HG03025 (cell line): Measurements from ENCODE around the gene NPVF.

Source experiments
- ATAC-seq: cut with Tn5 transposase; IDR thresholded peaks from one replicate; pipeline ENCODE4 v1.9.1; 2021; ENCODE audit warnings: mild to moderate bottlenecking, moderate library complexity; ENCODE audit not compliant: unreplicated experiment, low FRiP score

NPVF gene

DNA sequence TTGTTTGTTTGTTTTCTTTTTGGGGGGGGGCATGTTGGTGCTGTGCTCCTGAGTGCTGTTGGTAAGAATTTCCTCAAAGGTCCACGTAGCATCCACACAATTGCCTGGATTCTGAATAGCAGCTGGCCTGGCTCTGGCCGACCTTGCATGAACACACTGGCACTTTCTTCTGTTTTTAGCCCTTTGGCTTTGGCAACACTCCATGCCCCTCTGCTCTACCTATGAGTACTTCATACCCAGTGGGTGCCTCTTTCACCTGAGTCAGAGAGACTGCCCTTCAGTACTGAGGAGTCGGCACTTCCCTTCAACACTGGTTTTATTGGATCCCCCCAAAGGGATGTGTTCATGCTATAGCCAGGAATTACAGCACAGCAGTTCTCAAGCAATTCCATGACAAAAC is 7.2 kb upstream of the NPVF start:
- no peak for ATAC-seq

DNA sequence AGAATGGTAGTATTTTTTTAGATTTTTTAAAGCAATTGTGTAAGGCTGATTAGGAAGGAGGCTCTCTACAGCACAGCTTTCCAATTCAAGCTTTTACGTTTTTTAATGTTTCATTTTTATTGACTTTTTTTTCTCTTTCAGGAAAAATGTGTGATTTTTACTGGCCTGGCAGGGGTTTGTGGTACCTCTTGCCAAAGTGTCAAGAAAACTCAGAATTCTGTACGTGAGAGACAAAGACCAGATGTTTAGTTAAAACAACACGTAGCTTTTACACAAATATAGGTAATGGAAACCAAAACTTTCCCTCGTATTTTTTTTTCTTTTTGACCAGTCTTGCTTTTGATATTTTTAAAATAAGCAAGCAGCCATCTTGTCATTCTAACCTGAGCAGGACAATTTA is 6.0 kb upstream of the NPVF start:
- ATAC-seq, result no peak

DNA sequence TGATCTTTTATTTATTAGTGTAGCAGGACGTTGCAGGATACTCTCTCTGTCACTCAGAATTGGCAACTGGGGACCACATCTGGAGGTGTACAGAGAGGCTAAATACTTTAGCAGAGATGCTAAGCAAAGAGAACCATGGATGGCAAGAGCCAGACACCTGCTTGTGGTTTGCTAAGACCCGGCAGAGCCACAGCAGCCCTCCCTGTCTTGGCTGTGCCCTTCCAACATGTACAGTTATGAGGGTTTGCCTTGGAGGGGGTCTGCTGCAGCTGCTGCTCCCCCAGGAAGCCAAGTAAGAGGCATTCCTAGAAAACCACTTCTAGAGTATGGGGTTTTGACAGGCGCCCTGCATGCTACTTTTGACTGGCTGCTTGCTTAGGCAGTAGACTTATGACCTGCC is 5.1 kb downstream of the NPVF start:
- no peak for ATAC-seq

DNA sequence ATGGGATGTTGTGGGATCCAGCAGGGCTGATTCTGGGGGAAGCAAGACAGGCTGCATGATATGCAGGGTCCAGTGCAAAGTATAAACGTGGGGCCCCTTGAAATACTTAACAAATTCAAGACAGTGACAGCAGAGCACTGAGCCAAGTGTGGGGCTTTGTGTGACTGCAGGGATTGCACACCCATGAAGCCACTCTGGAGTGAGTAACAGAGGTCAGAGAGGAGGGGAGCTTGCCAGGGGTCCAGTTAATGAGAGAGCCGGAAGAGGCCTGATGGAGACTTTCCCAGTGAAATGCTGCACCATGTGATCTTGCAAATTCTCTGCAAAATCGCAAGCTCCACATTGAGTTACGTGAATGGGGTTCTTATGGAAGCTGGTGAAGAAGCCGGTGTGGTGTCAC is 5.6 kb downstream of the NPVF start:
- no peak for ATAC-seq

DNA sequence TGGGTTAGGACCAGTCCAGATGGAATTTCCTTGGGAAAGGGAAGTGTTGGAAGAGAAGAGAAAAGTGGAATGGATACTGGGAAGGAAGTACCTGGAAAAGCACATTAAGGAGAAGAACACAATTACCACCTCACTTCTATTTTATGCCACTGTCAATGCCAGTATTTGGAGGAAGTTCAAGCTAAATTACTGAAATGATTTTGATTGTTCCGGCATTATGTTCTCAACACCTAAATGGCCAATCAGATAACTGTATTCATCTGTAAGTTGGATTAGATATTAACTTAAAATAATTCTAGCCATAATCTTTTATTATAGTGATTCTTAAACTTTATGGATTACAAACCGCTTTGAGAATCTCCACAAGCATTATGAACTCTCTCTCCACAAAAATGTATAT is 7.3 kb downstream of the NPVF start:
- no peak for ATAC-seq

DNA sequence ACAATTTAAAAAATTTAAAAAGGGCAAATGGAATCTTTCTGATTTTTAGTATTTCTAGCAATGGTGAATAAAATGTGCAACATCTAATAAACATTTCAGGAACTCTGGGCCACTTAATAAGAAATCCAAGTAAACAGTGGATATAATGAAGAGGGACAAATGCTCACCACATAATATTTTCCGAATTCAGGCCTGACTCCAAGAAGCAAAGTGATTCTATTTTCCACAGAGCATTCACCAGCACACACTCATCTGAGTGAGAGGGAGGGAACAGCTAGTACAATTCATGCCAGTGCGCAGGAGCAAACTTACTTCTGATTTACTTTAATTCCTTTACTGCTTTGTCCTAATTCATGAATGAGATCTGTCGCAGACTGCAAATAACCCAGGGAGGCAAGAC is 10.1 kb downstream of the NPVF start:
- ATAC-seq, result no peak

DNA sequence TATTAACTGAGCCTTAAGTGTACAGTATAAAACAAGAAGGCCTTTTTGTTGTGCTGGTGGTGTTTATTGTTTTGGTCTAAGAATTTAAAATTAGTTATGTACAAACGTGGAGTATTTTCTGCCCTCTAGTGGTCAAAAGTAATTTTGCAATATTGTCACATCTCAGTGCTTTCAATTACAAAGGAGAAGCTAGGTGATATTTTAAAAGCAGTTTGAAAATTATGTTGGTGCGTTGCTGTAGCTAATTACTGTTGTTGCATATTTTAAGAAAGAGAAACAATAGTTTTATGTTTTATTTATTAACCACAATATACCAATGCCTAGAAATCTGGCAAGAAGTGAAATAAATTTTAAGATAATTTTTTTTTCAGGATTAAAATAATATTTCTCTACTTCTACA is 11.4 kb downstream of the NPVF start:
- ATAC-seq, result no peak

DNA sequence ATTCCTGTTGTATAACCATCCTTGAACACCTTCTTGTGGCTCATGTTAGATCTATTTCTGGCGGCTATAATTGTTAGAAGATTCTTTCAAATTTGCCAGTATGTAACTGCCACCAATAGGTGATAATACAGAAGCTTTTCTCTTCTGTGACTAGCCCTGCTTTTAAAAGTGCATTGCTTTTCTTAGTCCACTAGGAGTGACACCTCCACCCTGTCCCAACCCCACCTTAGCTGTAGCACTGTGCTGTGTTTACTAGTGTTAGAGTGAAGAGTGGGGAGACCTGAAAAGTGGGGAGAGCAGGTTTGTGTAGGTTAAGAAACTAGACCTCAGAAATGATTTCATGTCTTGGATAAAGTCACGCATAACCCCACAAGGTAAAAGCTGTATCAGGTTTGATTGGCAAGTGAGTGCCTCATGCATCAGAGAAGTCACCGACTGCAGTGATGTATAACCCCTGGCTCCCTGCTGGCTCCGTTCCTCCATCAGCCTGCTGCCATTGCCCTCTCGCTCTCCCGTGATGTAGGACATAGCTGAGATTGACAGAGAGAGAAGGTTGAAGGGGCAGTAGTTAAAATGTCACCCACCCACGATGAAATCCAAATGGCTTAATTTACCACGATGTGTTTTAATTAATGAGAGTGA is 12.5 kb downstream of the NPVF start:
- no peak for ATAC-seq

DNA sequence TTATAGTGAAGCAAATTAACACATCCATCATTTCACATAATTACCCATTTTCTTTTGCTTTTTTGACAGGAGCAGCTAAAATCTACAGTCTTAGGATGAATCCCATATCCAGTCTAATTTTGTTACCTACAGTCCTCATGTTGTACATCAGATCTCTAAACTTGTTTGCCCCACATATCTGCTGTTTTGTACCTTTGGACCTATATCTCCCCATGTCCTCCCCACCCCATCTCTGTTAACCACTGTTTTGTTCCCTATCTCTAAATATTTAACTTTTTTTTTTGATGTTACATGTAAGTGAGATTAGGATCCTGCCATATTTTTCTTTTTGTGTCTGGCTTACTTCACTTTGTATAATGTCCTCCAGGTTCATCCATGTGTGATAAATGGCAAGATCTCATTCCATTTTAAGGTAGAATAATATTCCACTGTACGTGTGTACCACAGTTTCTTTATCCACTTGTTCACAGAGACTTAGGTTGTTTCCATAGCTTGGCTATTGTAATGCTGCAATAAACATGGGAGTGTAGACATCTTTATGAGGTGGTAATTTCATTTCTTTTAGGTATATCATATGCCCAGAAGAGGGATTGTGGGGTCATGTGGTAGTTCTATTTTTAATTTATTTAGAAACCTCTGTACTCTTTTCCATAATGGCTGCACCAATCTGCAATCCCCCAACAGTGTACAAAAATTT is 19.6 kb downstream of the NPVF start:
- no peak for ATAC-seq

DNA sequence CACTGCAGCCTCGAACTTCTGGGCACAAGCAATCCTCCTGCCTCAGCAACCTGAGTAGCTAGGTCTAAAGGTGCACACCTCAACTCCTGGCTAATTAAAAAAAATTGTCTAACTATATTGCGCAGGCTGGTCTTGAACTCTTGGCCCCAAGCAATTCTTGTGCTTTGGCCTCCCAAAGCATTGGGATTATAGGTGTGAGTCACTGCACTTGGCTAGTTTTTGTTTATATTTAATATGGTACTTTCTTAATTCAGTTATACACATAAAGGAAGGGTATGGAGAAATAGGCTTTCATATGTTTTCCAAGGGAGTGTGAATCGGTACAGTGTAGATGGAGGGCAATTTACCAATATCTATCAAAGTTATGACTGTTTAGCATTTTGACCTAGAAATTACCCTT is 20.4 kb downstream of the NPVF start:
- ATAC-seq, result no peak

DNA sequence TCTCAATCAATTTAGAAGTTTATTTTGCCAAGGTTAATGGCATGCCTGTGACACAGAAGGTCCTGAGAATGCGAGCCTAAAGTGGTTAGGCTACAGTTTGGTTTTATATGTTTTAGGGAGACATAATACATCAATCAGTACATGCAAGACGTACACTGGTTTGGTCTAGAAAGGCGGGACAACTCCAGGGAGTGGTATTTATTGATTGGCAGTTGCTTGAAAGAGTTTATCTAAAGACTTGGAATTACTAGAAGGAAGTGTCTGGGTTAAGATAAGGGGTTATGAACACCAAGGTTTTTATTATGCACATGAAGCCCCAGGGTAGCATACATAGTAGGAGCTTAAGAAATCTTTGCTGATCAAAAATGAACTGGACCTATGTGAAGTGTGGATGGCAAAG is 21.5 kb downstream of the NPVF start:
- no peak for ATAC-seq

DNA sequence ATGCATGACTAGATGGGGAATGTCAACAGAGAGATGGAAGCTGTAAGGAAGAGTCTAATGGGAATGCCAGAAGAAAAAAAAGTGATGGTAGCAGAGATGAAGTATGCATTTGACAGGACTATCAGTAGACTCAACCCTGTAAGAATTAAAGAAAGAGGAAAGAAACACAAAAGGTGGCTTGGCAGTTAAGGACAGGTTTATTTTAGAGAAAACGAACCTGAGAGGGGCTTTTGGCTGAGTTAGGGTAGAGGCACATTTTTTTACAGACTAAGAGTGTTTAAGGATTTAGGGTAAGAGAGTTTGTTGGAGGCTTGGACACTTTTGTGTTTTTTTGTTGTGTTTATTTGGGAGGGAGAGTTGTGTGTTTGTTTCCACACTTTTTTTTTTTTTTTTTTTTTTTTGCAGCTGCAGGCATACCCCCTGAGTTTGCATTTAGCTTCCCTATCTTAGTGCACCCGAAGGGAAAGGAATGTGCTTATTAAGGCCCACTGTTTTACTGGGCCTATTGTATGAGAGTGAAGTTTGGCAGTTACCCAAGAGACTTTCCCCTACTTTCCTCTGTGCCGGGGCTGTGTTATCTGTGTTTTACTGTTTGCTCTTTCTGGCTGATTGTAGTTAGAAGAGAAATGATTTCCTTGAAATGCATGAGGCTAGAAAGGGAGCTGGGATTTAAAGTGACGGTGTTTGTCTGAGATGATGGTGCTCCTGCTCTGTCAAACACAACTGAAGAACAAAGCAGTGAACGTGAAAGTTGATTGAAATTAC is 32.0 kb downstream of the NPVF start:
- ATAC-seq, result no peak

DNA sequence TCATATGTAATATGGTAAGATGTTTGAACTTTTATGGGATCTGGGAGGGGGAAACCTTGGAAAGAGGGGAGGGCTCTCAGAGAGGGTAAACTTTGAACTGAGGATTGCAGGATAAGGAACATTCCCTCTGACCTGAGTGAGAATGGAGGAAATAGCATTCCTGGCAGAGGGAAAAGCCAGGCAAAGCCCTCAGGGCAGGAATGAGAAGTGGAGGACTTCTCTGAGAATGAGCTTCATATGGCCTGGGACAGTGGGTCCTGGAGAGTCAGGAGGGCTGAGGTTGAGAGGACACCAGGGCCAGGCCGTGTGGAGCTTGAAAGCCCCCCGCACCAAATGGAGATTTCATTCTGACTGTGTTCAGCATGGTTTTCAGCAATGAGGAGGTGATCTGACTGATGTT is 34.2 kb downstream of the NPVF start:
- no peak for ATAC-seq

DNA sequence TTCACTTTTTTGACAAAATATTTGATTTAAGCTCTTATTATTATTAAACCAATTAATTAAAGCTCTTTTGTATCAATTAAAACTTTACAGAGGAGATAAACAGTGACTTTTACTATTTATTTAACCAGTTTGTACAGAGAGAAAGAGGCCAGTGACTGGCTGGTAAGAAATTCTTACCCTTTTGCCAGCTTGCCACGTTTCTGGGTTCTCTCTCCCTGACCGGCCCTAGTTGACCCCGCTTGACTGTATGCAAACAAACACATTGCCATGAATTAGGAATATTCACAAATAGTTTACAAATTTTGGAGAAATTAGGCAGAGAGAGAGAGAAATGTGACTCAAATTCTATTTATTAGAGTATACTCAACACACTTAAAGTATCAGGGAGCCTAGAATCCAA is 36.2 kb downstream of the NPVF start:
- no peak for ATAC-seq

DNA sequence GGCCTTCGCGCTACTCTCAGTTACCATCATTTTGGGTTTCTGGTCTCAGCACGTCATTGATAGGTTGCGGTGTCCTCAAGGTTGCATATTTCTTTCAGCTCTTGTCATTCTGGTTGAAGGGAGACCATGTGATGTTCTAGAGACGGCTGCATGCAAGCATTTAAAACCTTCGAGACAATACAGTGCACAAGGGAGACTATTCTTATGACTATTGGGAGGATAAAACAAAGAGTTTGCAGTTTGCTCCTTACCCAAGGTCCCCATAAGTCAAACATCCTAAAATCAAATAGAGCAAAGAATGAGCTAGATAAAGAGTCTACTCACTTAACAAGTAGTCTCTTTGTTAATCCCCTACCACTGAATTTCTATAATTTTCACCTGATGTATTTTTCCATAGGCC is 39.1 kb downstream of the NPVF start:
- ATAC-seq, result no peak

DNA sequence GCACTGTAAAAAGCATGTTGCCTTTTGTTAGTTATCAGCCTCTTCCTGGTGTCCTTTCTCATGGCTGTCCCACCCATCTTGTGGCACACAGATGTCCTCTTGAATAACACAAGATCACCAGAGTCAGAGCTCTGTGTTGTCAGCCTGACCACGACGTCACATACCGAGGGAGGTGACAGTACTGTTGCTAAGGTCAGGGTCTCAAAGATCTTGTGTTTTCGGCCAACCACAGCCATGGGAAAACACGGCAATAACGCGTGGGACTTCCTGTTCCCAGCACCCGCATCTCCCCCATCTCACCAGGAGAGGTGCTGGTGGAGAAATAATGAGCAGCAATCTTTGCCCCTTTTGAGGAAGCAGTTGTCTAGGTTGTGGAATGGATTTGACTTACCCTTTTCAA is 40.4 kb downstream of the NPVF start:
- no peak for ATAC-seq

DNA sequence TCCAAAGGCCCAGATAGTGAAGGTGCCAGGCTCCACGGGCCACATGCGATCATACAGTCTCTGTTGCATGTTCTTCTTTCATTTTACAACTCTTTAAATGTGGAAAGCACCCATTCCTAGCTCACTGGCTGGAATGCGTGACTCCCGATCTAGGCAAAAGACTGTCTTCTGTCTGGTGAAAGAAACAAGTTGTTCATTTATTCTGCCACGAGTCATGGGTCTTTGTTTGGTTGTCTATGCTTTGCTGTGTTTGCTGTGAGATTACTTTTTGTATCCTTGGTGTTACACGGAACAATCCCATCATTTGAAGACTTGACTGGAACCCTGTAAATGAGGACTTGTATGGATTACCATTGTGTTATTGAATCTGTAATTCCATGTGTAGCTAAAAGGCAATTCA is 41.9 kb downstream of the NPVF start:
- ATAC-seq, result no peak

DNA sequence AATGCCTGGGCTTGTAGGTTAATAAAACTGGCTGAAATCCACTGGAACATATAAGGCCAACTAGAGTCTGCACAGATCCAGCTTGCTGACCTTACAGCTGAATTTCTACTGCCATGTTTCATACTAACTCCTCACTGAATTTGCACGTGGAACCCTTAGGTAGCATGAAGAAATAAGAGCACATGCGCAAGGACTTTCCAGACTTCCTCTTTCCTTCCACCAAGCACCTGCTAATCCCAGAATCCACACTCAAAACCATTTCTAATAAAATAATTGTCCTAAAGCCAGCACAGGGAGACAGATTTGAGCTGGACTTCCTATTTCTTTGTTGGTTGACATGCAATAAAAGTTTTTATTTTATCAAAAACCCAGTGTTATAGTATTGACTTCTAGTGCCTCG is 46.8 kb downstream of the NPVF start:
- no peak for ATAC-seq

DNA sequence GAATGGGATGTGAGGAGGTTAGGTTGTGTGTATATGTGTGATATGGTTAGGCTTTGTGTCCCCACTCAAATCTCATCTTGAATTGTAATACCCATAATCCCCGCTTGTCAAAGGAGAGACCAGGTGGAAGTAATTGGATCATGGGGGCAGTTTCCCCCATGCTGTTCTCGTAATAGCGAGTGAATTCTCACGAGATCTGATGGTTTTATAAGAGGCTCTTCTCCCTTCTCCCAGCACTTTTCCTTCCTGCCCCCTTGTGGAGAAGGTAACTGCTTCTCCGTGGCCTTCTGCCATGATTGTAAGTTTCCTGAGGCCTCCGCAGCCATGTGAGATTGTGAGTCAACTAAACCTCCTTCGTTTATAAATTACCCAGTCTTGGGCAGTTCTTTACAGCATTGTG is 47.3 kb downstream of the NPVF start:
- no peak for ATAC-seq

DNA sequence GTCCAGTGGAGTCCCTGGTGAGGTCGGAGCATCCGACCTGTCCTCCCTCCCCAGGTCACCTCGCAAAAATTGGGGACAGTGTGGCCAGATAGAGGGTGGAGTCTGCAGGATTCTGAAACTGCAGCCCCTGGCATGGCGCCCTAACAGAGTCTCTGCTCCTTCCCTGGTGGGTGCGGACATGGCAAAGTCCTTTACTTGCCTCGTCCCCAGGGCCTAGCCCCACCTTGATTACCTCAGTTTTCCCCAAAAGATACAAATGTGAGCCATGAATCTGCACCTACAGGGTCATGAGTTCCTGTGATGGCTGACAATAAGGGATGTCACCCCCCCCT is 47.7 kb downstream of the NPVF start:
- peak; percentile 40 for ATAC-seq

DNA sequence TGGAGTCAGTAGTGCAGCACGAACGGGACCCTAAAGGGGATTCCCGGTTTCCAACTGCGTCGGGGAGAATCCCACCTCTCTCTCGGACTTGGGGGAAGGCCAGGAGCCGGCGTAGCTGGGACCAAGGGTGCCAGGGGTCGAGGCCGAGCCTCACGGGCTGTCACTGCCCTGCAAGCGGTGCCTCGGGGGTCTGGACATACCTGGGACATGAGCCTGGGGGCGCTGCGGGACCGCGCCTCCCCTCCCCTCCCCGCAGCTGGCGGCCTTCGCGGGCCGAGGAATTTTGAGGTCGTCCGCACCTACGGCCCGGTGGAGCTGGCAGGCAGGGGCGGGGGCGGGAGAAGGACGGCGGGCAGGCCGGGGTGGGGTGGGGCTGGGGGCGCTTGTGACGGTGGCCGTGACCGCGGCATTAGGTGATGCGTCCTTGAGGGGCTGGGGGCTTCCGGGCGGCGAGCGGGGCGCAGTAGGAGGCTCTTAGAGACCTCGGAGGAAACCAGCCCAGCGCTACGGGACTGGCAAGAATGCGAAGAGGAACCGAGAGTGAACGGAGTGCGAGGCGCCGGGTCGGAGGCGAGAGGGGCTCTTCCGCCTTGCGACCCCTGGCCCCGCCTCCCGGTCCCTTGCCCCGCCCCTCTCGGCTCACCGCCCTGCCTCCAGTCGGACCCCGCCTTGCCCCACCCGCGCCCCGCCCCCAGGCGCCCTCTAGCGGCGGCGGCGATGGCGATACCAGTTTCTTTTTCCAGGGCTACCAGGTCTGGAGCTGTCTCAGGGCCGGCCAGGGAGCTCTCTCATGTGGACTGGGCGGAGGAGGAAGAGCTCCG is 48.3 kb downstream of the NPVF start:
- ATAC-seq, result peak; percentile 94
